ENCODE measurements around the gene CEP72.
A peak's percentile ranks its signal among the peaks of the same experiment; 100 is the strongest.

Gene CEP72

DNA sequence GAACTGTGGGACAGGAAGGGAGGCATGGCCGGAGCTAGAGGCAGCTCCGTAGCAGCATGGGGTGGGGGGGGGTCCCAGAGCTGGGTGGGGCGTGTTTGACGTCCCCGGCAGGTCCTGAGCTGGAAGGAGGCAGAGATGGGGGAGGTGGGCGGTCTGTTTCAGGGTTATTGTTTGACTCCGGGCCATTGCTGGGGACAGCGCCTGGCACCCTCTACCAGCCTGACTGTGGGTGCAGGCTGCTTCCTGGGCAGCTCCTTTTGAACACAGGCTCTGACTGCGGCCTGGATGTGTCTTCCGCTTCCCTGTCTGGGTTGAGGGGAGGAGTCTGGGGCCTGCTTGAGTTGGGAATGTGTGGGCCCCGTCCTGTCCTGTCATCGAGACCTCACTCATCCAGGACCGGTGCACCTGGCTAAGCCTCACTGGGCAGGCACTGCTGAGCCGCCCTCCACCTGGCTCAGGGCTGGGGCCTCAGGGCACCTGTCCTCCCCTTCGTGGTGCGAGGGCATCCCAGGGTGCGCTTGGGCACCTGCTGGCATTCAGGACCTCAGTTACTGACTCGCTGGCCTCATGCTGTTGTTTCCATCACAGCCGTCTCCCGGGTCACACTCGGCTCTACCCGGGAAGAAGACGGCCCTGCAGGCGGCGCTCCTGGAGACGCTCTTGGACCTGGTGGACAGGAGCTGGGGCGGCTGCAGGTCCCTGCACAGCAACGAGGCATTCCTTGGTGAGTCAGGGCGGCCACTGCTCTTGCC is 26.5 kb downstream of the CEP72 start:
- Histone ChIP-seq H3K4me2 (no peak overlapping the region), H3K36me3 (peaks cover 54 to 96% (median 91%) of the 10 kb centered on the region in 11 experiments), H4K20me1 (peaks cover 0 to 83% (median 26%) of the 10 kb centered on the region in 11 experiments; a peak in 16 of 22 replicates), H3K27ac (no peak overlapping the region), H3K4me1 (peaks cover 6 to 12% (median 10%) of the 10 kb centered on the region in 10 experiments), H3K9me3 (replicated peaks in 1 of 11) (peaks cover 0 to 7% (median 0%) of the 10 kb centered on the region in 11 experiments; a peak in 1 of 22 replicates), H3K4me3 (no peak overlapping the region), H3K27me3 (no peaks in the 10 kb centered on the region), H3K9ac (no peak overlapping the region)
- no peak for TF ChIP-seq Cebpa-rat (IDR thresholded peaks at IDR 0.05)

DNA sequence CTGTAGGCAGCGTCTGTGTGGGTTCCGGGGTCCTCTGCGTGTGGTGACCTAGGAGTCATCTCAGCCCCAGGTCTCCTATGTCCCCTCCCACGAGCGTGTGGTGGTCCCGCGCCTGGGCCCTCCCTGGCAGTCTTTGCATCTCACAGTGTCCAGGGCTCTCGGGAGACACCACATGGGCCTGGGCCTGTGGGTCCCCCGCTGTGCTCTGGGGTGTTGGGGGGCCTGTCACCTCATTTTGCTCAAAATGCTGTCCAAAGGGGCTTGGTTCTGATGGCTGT is 27.1 kb downstream of the CEP72 start:
- H3K4me1 ChIP-seq: peaks cover 11 to 17% (median 15%) of the 10 kb centered on the region in 10 experiments
- H3K27ac ChIP-seq: no peak overlapping the region
- H3K9ac ChIP-seq: no peak overlapping the region
- H3K9me3 ChIP-seq (replicated peaks in 1 of 11): peaks cover 0 to 7% (median 0%) of the 10 kb centered on the region in 11 experiments; a peak in 1 of 22 replicates
- no peak for TF ChIP-seq Cebpa-rat (IDR thresholded peaks at IDR 0.05)
- H4K20me1 ChIP-seq: peaks cover 0 to 81% (median 23%) of the 10 kb centered on the region in 11 experiments; a peak in 16 of 22 replicates
- H3K4me3 ChIP-seq: no peak overlapping the region
- H3K27me3 ChIP-seq: no peaks in the 10 kb centered on the region
- no peak overlapping the region for H3K4me2 ChIP-seq
- peaks cover 54 to 93% (median 86%) of the 10 kb centered on the region in 11 experiments for H3K36me3 ChIP-seq

DNA sequence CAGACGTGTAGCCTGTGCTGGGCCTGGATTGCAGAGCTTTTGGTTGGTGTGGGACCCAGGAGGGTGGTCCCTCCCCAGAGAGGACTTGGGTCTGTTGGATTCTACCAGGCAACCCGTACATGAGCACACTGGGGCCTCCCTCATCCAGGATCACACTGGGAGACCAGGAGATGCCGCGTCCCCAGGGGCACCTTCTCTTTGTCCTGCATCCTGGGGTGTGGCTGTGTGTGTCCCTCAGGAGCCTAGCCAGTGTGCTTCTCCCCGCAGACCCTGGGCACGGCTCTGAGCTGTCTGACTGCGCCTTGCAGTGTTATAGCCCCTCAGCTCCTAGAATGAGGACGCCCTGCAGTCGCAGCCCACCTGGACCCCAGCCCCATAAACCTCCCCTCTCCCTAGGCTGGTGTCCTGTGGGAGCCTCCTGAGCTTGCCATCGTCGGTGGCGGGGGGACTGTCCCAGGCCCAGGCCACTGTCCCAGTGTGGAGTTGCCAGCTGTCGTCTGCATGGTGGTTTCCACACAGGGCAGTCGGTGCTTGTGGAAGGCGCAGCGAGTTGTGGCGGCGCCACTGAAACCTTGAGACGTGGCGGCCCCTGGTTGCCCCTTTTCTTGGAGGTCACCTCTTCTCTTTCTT is 27.6 kb downstream of the CEP72 start:
- H3K4me1 ChIP-seq: peaks cover 16 to 23% (median 20%) of the 10 kb centered on the region in 10 experiments
- no peak overlapping the region for H3K27ac ChIP-seq
- no peak for TF ChIP-seq Cebpa-rat (IDR thresholded peaks at IDR 0.05)
- H3K27me3 ChIP-seq: no peaks in the 10 kb centered on the region
- H4K20me1 ChIP-seq: peaks cover 0 to 78% (median 19%) of the 10 kb centered on the region in 11 experiments; a peak in 14 of 22 replicates
- H3K4me3 ChIP-seq: no peak overlapping the region
- peaks cover 54 to 91% (median 84%) of the 10 kb centered on the region in 11 experiments for H3K36me3 ChIP-seq
- no peak overlapping the region for H3K4me2 ChIP-seq
- no peak overlapping the region for H3K9ac ChIP-seq
- H3K9me3 ChIP-seq (replicated peaks in 1 of 11): peaks cover 0 to 7% (median 0%) of the 10 kb centered on the region in 11 experiments; a peak in 1 of 22 replicates

DNA sequence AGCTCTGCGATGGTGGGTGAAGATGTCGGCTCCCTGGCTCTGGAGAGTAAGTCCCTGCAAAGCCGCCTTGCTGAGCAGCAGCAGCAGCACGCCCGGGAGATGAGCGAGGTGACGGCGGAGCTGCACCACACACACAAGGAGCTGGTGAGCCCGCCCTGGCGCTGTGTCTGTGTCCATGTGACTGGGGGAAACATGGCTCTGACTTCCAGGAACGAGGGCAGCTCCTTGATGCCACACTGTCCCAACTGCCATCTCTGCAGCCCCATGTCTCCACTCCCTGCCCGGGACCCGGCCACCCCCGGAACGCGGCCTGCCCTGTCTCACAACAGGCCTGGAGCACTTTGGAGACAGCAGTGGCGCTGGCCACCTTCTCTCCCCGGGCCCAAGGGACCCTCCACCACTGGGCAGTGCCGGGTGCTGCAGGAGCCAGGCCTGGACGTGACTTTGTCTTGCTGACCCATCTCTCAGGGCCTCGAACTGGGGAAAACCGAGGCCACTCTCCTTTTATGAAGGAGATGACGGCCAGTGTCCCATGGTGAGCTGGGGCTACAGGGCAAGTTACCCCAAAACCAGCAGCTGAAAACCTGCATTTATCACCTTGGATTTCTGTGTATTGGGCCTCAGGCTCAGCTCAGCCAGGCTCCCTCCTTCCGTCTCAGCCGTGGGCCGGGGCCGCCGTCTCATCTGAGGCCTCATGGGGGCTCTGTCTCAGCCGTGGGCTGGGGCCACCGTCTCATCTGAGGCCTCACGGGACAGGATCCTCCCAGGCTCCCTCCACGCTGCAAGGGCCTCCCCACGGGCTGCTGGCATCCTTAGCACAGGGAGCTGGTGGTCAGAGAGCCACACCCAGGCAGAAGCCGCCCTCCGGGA is 28.6 kb downstream of the CEP72 start:
- Histone ChIP-seq H3K36me3 (peaks cover 44 to 91% (median 83%) of the 10 kb centered on the region in 11 experiments), H3K4me1 (peaks cover 17 to 28% (median 24%) of the 10 kb centered on the region in 10 experiments)
- TF ChIP-seq Cebpa-rat (IDR thresholded peaks at IDR 0.05): no peak

DNA sequence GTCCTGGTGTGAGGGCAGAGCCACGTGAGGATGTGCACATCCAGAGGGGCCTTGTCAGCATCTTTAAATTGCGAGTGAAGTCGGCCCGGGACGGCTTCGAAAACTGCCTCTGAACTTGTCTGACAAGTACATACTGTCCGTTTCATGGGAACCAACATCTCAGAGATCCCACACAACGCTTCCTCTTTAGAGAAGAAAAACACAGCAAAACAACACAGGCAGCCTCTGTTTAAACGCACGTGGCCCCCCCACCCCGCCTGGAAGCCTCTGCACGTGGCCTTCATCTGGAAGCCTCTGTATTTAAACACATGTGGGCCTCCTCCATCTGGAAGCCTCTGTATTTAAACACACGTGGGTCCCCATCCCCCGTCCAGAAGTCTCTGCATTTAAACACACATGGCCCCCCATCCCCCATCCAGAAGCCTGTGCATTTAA is 29.2 kb downstream of the CEP72 start:
- Histone ChIP-seq H3K4me3 (no peak overlapping the region), H4K20me1 (peaks cover 0 to 73% (median 18%) of the 10 kb centered on the region in 11 experiments; a peak in 14 of 22 replicates), H3K27ac (no peak overlapping the region), H3K36me3 (peaks cover 38 to 91% (median 83%) of the 10 kb centered on the region in 11 experiments), H3K9me3 (replicated peaks in 1 of 11) (no peaks in the 10 kb centered on the region; a peak in 2 of 22 replicates), H3K4me1 (peaks cover 17 to 28% (median 24%) of the 10 kb centered on the region in 10 experiments), H3K9ac (no peak overlapping the region), H3K4me2 (no peak overlapping the region), H3K27me3 (no peaks in the 10 kb centered on the region)
- TF ChIP-seq Cebpa-rat (IDR thresholded peaks at IDR 0.05): no peak

More for the DNA sequence above, 28.6 kb downstream of the CEP72 start:
- peaks cover 0 to 73% (median 18%) of the 10 kb centered on the region in 11 experiments; a peak in 14 of 22 replicates for H4K20me1 ChIP-seq
- no peak overlapping the region for H3K4me2 ChIP-seq
- no peak overlapping the region for H3K27ac ChIP-seq
- peaks cover 0 to 2% (median 0%) of the 10 kb centered on the region in 11 experiments; a peak in 1 of 22 replicates for H3K9me3 ChIP-seq (replicated peaks in 1 of 11)
- H3K27me3 ChIP-seq: no peaks in the 10 kb centered on the region
- no peak overlapping the region for H3K4me3 ChIP-seq
- H3K9ac ChIP-seq: no peak overlapping the region

DNA sequence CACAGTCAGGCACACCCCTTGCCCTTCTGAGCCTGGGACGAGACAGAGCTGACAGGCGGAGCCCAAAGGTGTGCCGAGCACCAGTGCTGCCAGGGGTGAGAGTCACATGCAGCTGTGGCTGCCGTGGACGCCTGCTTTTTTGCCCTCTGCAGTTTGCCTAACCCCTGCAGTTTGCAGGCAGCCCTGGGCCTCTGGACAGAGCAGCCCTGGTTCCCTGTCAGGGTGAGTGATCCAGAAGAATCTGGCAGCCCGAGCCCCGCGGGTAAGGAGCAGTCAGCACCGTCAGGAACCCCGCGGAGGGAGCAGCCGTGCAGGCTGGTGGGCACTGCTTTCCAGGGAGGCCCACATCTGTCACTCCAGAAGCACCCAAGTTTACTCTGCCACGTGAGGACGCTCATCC is 30.3 kb downstream of the CEP72 start:
- Histone ChIP-seq H3K9ac (no peak overlapping the region), H3K27me3 (no peaks in the 10 kb centered on the region), H3K36me3 (peaks cover 32 to 91% (median 83%) of the 10 kb centered on the region in 11 experiments), H3K27ac (no peak overlapping the region), H3K9me3 (replicated peaks in 1 of 11) (peaks cover 0 to 11% (median 8%) of the 10 kb centered on the region in 11 experiments; a peak in 18 of 22 replicates), H3K4me3 (no peak overlapping the region), H3K4me2 (peak overlapping the region in 1 of 11 experiments; percentile 88; a peak in 1 of 22 replicates), H4K20me1 (peaks cover 0 to 62% (median 18%) of the 10 kb centered on the region in 11 experiments; a peak in 14 of 22 replicates), H3K4me1 (peaks cover 17 to 28% (median 24%) of the 10 kb centered on the region in 10 experiments)
- no peak for TF ChIP-seq Cebpa-rat (IDR thresholded peaks at IDR 0.05)

DNA sequence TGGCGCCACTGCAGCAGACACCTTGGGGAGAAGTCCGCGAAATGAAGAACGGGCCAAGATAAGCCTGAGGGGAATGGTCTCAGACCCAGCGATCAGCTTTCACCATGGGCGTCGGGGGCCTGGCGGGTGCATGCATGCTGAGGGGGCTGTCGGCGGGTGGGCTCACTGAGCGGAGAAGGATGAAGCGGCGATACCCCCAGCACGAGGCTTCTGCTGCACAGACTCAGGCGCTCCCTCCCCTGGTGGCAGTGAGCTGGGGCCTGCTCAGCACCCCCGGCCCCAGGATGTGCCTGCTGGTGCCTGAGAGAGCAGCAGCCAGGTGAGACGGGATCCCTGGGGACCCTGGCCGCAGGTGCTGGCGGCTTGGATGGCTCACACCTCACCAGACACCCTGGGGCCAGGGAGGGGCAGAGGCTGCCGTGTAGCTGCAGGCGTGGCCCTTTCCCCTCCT is 31.2 kb downstream of the CEP72 start:
- peak overlapping the region; percentile 77 to 89 (median 87) for H3K4me2 ChIP-seq
- TF ChIP-seq Cebpa-rat (IDR thresholded peaks at IDR 0.05): no peak
- H4K20me1 ChIP-seq: peaks cover 0 to 55% (median 18%) of the 10 kb centered on the region in 11 experiments; a peak in 14 of 22 replicates
- H3K4me1 ChIP-seq: peaks cover 17 to 28% (median 24%) of the 10 kb centered on the region in 10 experiments
- no peaks in the 10 kb centered on the region for H3K27me3 ChIP-seq
- H3K36me3 ChIP-seq: peaks cover 31 to 91% (median 83%) of the 10 kb centered on the region in 11 experiments
- H3K27ac ChIP-seq: peak overlapping the region in 6 of 11 experiments; percentile 12 to 64 (median 33); a peak in 7 of 22 replicates
- H3K9ac ChIP-seq: peak overlapping the region in 8 of 11 experiments; percentile 35 to 66 (median 53); a peak in 14 of 22 replicates
- H3K9me3 ChIP-seq (replicated peaks in 1 of 11): peaks cover 0 to 20% (median 17%) of the 10 kb centered on the region in 11 experiments; a peak in 18 of 22 replicates
- H3K4me3 ChIP-seq: peak overlapping the region in 7 of 10 experiments; percentile 21 to 51 (median 33); a peak in 7 of 20 replicates

DNA sequence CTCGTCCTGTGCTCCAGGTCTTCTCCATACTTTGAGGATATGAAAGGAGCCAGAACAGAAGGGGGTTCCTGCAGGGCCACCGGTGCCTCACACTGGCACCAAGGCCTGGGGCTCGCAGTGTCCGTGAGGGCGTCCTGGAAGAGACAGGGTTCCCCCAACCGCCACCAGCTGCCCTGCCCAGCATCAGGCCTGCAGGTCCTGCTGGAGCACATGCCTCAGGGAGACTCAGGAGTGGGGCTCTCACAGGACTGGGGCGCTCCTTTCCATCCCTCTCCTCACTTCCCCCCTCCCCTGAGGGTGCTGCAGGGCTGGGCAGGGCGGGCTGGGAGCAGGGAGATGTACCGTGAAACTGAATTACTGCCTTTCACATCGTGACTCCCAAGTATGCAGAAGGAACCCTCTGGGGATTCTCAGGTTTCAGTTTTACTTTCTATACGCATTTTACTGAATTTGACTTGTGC is 31.7 kb downstream of the CEP72 start:
- no peak for TF ChIP-seq Cebpa-rat (IDR thresholded peaks at IDR 0.05)
- H3K4me1 ChIP-seq: peaks cover 17 to 28% (median 24%) of the 10 kb centered on the region in 10 experiments
- H3K27ac ChIP-seq: peak overlapping the region in 7 of 11 experiments; percentile 26 to 74 (median 60); a peak in 11 of 22 replicates
- peak overlapping the region in 9 of 11 experiments; percentile 23 to 69 (median 53); a peak in 15 of 22 replicates for H3K9ac ChIP-seq
- H3K9me3 ChIP-seq (replicated peaks in 1 of 11): peaks cover 0 to 25% (median 22%) of the 10 kb centered on the region in 11 experiments; a peak in 20 of 22 replicates
- H3K4me3 ChIP-seq: peak overlapping the region; percentile 3 to 51 (median 30); a peak in 14 of 20 replicates
- H3K36me3 ChIP-seq: peaks cover 28 to 91% (median 84%) of the 10 kb centered on the region in 11 experiments
- H3K4me2 ChIP-seq: peak overlapping the region; percentile 77 to 89 (median 87)
- peaks cover 0 to 51% (median 18%) of the 10 kb centered on the region in 11 experiments; a peak in 14 of 22 replicates for H4K20me1 ChIP-seq
- H3K27me3 ChIP-seq: no peaks in the 10 kb centered on the region

Data from BLaER1 treated with 17β-estradiol and CSF1 and Interleukin-3, amounts not matched to agents 10 nM and 100 nM (cell line).